Measurements from ENCODE around the gene ERICH4.

DNA sequence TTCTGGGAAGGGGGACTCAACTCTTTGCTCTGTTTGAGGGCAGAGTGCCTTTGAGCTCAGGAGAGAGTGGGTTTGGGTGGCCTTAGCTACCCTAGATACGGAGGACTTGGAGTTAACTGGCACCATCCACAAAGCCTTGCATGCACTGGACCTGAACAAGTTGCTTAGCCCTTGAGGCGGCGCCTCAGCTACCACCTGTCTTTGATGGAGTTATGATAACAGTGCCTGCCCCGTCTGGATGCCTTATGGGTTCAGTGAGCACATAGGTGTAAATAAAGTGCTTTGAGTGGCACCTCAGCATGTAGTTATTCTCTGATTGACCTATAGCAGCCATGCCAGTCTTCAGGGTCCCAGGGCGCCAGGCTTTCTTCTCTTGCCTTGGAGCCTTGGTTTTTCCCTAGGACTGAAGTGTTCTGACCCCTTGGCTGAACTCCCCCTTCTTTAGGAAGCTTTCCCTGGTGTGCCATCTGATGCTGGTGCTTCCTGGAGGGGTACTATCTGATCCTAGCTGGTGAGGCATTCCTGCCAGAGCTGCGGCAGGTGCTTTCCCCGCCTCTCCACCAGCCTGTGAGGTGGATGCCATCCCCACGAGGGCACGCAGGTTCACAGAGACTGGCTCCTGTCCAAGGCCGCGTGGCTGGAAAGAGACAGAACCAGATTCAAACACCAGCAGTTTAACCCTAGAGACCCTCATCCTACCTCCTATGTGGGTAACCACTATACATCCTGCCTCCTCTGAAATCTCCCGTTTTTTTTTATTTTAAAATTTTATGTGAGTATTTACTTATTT lies 39.6 kb upstream of the ERICH4 start:
- TF ChIP-seq, protein P1, sequence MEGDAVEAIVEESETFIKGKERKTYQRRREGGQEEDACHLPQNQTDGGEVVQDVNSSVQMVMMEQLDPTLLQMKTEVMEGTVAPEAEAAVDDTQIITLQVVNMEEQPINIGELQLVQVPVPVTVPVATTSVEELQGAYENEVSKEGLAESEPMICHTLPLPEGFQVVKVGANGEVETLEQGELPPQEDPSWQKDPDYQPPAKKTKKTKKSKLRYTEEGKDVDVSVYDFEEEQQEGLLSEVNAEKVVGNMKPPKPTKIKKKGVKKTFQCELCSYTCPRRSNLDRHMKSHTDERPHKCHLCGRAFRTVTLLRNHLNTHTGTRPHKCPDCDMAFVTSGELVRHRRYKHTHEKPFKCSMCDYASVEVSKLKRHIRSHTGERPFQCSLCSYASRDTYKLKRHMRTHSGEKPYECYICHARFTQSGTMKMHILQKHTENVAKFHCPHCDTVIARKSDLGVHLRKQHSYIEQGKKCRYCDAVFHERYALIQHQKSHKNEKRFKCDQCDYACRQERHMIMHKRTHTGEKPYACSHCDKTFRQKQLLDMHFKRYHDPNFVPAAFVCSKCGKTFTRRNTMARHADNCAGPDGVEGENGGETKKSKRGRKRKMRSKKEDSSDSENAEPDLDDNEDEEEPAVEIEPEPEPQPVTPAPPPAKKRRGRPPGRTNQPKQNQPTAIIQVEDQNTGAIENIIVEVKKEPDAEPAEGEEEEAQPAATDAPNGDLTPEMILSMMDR (IDR thresholded peaks at IDR 0.05; ENCODE audit: borderline replicate concordance, extremely low read depth, low read length, poor library complexity, severe bottlenecking) = no peak
- no peak for TF ChIP-seq EZH2 (IDR thresholded peaks at IDR 0.05; ENCODE audit: borderline replicate concordance, low read depth, low read length, severe bottlenecking)

Data from DND-41 (cell line).